HG03342 (cell line): ENCODE data around the gene RAD17.
"Not testable (repeated sequence)": the region's sequence is repeated elsewhere in the genome, so short reads cannot be mapped to it uniquely, and the experiment has no call there.

ENCODE experiments used
- ATAC-seq: cut with Tn5 transposase; IDR thresholded peaks from one replicate; pipeline ENCODE4 v1.9.1; 2021; ENCODE audit warnings: mild to moderate bottlenecking, moderate library complexity; ENCODE audit not compliant: unreplicated experiment

RAD17 gene

GRCh38 chr5:69455428-69455988, 85.9 kb downstream of the RAD17 start:
- not testable (repeated sequence) for ATAC-seq

DNA sequence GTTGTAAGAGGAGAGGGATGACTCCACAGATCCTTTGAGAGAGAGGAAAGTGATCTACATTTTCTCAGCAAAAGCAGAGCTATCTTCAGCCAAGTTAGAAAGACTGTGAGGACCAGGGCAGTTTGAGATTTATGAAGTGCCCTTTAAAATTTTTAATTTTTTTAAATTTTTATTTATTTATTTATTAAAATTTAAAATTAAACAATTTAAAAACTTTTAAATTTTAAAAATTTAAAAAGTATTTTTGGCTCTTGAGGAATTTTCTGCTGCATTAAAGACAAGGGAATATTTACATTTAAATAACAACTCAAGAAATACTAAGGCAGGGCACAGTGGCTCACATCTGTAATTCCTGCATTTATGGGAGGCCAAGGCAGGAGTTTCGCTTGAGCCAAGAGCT, 92.6 kb downstream of the RAD17 start:
- no peak for ATAC-seq
